H1 (cell line): Measurements from ENCODE around the gene MYRIP.
A peak's percentile ranks its signal among the peaks of the same experiment; 100 is the strongest.

Experiments
- ATF2 ChIP-seq: IDR thresholded peaks from 2 replicates; pipeline ENCODE4 v1.6.1; 2012; ENCODE audit warnings: low read length, inconsistent platforms
- CTCF ChIP-seq, 3 experiments: IDR thresholded peaks; 1 replicate in 2 of 3; 2 replicates in 1 of 3; pipeline versions ENCODE4 v1.5.1 to v1.6.1; 2011; ENCODE audit warnings: low read length in 3 of 3, mild to moderate bottlenecking in 3 of 3, inconsistent platforms in 2 of 3, low read depth in 1 of 3, moderate library complexity in 1 of 3; ENCODE audit not compliant: insufficient read depth in 1 of 3; ENCODE audit errors: control extremely low read depth in 1 of 3
- GTF2F1 ChIP-seq: IDR thresholded peaks from 2 replicates; pipeline ENCODE4 v1.6.1; 2012; ENCODE audit warnings: low read depth, low read length, improper control_type of control experiment, borderline replicate concordance
- POLR2A ChIP-seq, 2 experiments: IDR thresholded peaks; 1 replicate in 1 of 2; 2 replicates in 1 of 2; pipeline ENCODE4 v1.6.1; 2011; ENCODE audit warnings: low read depth in 2 of 2, low read length in 2 of 2, mild to moderate bottlenecking in 2 of 2; ENCODE audit errors: control extremely low read depth in 1 of 2
- POLR2AphosphoS5 ChIP-seq: IDR thresholded peaks from 2 replicates; pipeline ENCODE4 v1.6.1; 2011; ENCODE audit warnings: low read depth, low read length
- RXRA ChIP-seq: IDR thresholded peaks from 2 replicates; pipeline ENCODE4 v1.6.1; 2011; ENCODE audit warnings: low read depth, mild to moderate bottlenecking, low read length, moderate library complexity; ENCODE audit not compliant: insufficient read depth
- ZNF274 ChIP-seq: IDR thresholded peaks from 2 replicates; pipeline ENCODE4 v1.7.0; 2012; ENCODE audit warnings: low read length, borderline replicate concordance; ENCODE audit errors: extremely low read depth

GRCh38 chr3:40109641-40110490 lies 300.5 kb downstream of the MYRIP start:
- TF ChIP-seq RXRA (no peak), POLR2A (IDR thresholded peaks at IDR 0.05; ENCODE audit: control extremely low read depth in 1 of 2, low read depth in 2 of 2, low read length in 2 of 2) (no peak), CTCF (IDR thresholded peaks at IDR 0.05; ENCODE audit: control extremely low read depth in 1 of 3, insufficient read depth in 1 of 3, low read depth in 1 of 3, low read length in 3 of 3) (peak; percentile 63 to 75 (median 70)), GTF2F1 (no peak), ZNF274 (no peak), ATF2 (no peak), POLR2AphosphoS5 (no peak)
